Ovary (tissue), 9 donors: Measurements from ENCODE around the gene ZKSCAN1. TPM values are rescaled to one million over a fixed set of nuclear protein-coding genes. Genes with fewer than 3 reads are reported as not detected.

ENCODE experiments used
- polyA plus RNA-seq, 2 donors: library from polyadenylated mRNA; stranded (reverse); fragments of 200-250 nt in 1 of 2; fragments of 350-450 nt in 1 of 2; fragmentation: Illumina TruSeq in 1 of 2; extraction: RNeasy Lipid Tissue Mini Kit (QIAGEN cat#74804) in 1 of 2; gene quantifications; one replicate each; pipeline ENCODE4 v1.2.3, GENCODE V29; 2013 to 2014
- total RNA-seq, 7 donors: library from RNA; depleted of rRNA in 2 of 7; stranded (reverse); fragments of >200 nt in 2 of 7; fragmentation: NEBNext Ultra II Directional in 3 of 7; extraction: Animal tissue kit (Norgen Biotek cat#: 25700) in 3 of 7; gene quantifications; one replicate each; pipeline versions ENCODE4 v1.1.0 to v1.2.4, GENCODE V29; 2016 to 2023
- donor health status: DM: no; HTN: no; CAD: no; lungs with moderate emphysema.
- donor health status: DM: no; HTN: no; CAD: no.
- donor health status: Bipolar disorder and iron deficiency.
- donor health status: DM: yes; HTN: yes; CAD: no.
- donor health status: DM: no; HTN: no; CAD: no.
- donor health status: DM: yes; HTN: yes; CAD: no.

ZKSCAN1 gene
- total and polyA plus RNA-seq, 9 donors = 14.2 to 90.7 (median 73.5) TPM

Other genes with a start within 250 kb of the ZKSCAN1 start
- gene CYP3A4, start 231.4 kb upstream of the ZKSCAN1 start, total RNA-seq = 1 to 10 TPM in 2 of 7 donors, under 1 TPM in 4, not detected in 1; 0.15 to 3.7 (median 0.49) TPM
- gene CYP3A4, start 231.4 kb upstream of the ZKSCAN1 start, polyA plus RNA-seq = under 1 TPM; 0.05 to 0.25 TPM
- gene CYP3A43, start 187.6 kb upstream of the ZKSCAN1 start, total RNA-seq = under 1 TPM in 2 of 7 donors, not detected in 5; 0.37 to 0.53 TPM
- not detected for gene CYP3A43, start 187.6 kb upstream of the ZKSCAN1 start, polyA plus RNA-seq
- gene OR2AE1, start 138.6 kb upstream of the ZKSCAN1 start, total RNA-seq = under 1 TPM in 1 of 7 donors, not detected in 6; 0.57 TPM
- not detected for gene OR2AE1, start 138.6 kb upstream of the ZKSCAN1 start, polyA plus RNA-seq
- 10 to 100 TPM; 31.7 to 58.9 (median 45.1) TPM for gene TRIM4, start 96.1 kb upstream of the ZKSCAN1 start, total RNA-seq
- 10 to 100 TPM; 42.2 to 64.8 TPM for gene TRIM4, start 96.1 kb upstream of the ZKSCAN1 start, polyA plus RNA-seq
- gene GJC3, start 86.0 kb upstream of the ZKSCAN1 start, total RNA-seq = 1 to 10 TPM in 1 of 7 donors, under 1 TPM in 3, not detected in 3; 0.18 to 1.3 (median 0.29) TPM
- under 1 TPM; 0.42 to 0.45 TPM for gene GJC3, start 86.0 kb upstream of the ZKSCAN1 start, polyA plus RNA-seq
- gene AZGP1, start 39.6 kb upstream of the ZKSCAN1 start, total RNA-seq = 10 to 100 TPM in 1 of 7 donors, 1 to 10 TPM in 3, under 1 TPM in 3; 0.34 to 21.3 (median 2.3) TPM
- gene AZGP1, start 39.6 kb upstream of the ZKSCAN1 start, polyA plus RNA-seq = 1 to 10 TPM; 1.3 to 5.4 TPM
- 10 to 100 TPM in 6 of 7 donors, 1 to 10 TPM in 1; 9.2 to 16.2 (median 13.5) TPM for gene ZSCAN21, start 34.2 kb downstream of the ZKSCAN1 start, total RNA-seq
- gene ZSCAN21, start 34.2 kb downstream of the ZKSCAN1 start, polyA plus RNA-seq = 10 to 100 TPM in 1 of 2 donors, 1 to 10 TPM in 1; 9.2 to 11.8 TPM
- 10 to 100 TPM; 21.9 to 45.0 (median 38.4) TPM for gene ZNF3, start 66.1 kb downstream of the ZKSCAN1 start, total RNA-seq
- 10 to 100 TPM; 28.0 to 41.3 TPM for gene ZNF3, start 66.1 kb downstream of the ZKSCAN1 start, polyA plus RNA-seq
- 100 to 1,000 TPM in 2 of 7 donors, 10 to 100 TPM in 5; 33.6 to 110 (median 98.2) TPM for gene COPS6, start 73.4 kb downstream of the ZKSCAN1 start, total RNA-seq
- 100 to 1,000 TPM in 1 of 2 donors, 10 to 100 TPM in 1; 97.4 to 145 TPM for gene COPS6, start 73.4 kb downstream of the ZKSCAN1 start, polyA plus RNA-seq
- 10 to 100 TPM; 24.4 to 57.6 (median 37.9) TPM for gene MCM7, start 85.8 kb downstream of the ZKSCAN1 start, total RNA-seq
- gene MCM7, start 85.8 kb downstream of the ZKSCAN1 start, polyA plus RNA-seq = 10 to 100 TPM; 45.1 to 79.7 TPM
- gene AP4M1, start 86.0 kb downstream of the ZKSCAN1 start, total RNA-seq = 10 to 100 TPM; 10.9 to 20.3 (median 14.2) TPM
- 10 to 100 TPM; 13.8 to 19.0 TPM for gene AP4M1, start 86.0 kb downstream of the ZKSCAN1 start, polyA plus RNA-seq
- gene TAF6, start 103.8 kb downstream of the ZKSCAN1 start, total RNA-seq = 10 to 100 TPM; 35.9 to 66.1 (median 57.5) TPM
- gene TAF6, start 103.8 kb downstream of the ZKSCAN1 start, polyA plus RNA-seq = 10 to 100 TPM; 43.1 to 52.1 TPM
- 10 to 100 TPM; 11.7 to 28.7 (median 22.0) TPM for gene CNPY4, start 104.0 kb downstream of the ZKSCAN1 start, total RNA-seq
- gene CNPY4, start 104.0 kb downstream of the ZKSCAN1 start, polyA plus RNA-seq = 10 to 100 TPM; 33.9 to 42.8 TPM
- 1 to 10 TPM; 3.4 to 6.7 (median 4.5) TPM for gene MBLAC1, start 111.4 kb downstream of the ZKSCAN1 start, total RNA-seq
- 1 to 10 TPM in 1 of 2 donors, under 1 TPM in 1; 0.28 to 3.4 TPM for gene MBLAC1, start 111.4 kb downstream of the ZKSCAN1 start, polyA plus RNA-seq
- gene LAMTOR4, start 133.3 kb downstream of the ZKSCAN1 start, total RNA-seq = 100 to 1,000 TPM; 101 to 245 (median 108) TPM
- 100 to 1,000 TPM in 1 of 2 donors, 10 to 100 TPM in 1; 10.3 to 246 TPM for gene LAMTOR4, start 133.3 kb downstream of the ZKSCAN1 start, polyA plus RNA-seq
- gene TRAPPC14, start 143.1 kb downstream of the ZKSCAN1 start, total RNA-seq = 10 to 100 TPM in 5 of 7 donors, 1 to 10 TPM in 2; 6.2 to 27.2 (median 14.8) TPM
- 1 to 10 TPM; 2.8 to 9.1 TPM for gene TRAPPC14, start 143.1 kb downstream of the ZKSCAN1 start, polyA plus RNA-seq
- gene GAL3ST4, start 153.0 kb downstream of the ZKSCAN1 start, total RNA-seq = 10 to 100 TPM in 2 of 7 donors, 1 to 10 TPM in 5; 3.1 to 16.3 (median 7.4) TPM
- 10 to 100 TPM in 1 of 2 donors, 1 to 10 TPM in 1; 4.3 to 10.6 TPM for gene GAL3ST4, start 153.0 kb downstream of the ZKSCAN1 start, polyA plus RNA-seq
- 1 to 10 TPM; 2.0 to 5.6 (median 3.1) TPM for gene GPC2, start 161.8 kb downstream of the ZKSCAN1 start, total RNA-seq
- 1 to 10 TPM in 1 of 2 donors, under 1 TPM in 1; 0.25 to 2.9 TPM for gene GPC2, start 161.8 kb downstream of the ZKSCAN1 start, polyA plus RNA-seq
- gene STAG3, start 162.3 kb downstream of the ZKSCAN1 start, total RNA-seq = 1 to 10 TPM in 4 of 7 donors, under 1 TPM in 3; 0.66 to 2.8 (median 1.7) TPM
- gene STAG3, start 162.3 kb downstream of the ZKSCAN1 start, polyA plus RNA-seq = 1 to 10 TPM; 1.9 to 3.2 TPM
- gene PVRIG, start 204.4 kb downstream of the ZKSCAN1 start, total RNA-seq = 1 to 10 TPM in 1 of 7 donors, under 1 TPM in 4, not detected in 2; 0.25 to 1.7 (median 0.48) TPM
- under 1 TPM; 0.12 to 0.21 TPM for gene PVRIG, start 204.4 kb downstream of the ZKSCAN1 start, polyA plus RNA-seq